GM20000 (cell line): Measurements from ENCODE around the gene UTP14A.

ENCODE experiments used
- DNase-seq: peaks from one replicate; pipeline ENCODE4 v3.0.0; 2012; ENCODE audit warnings: low spot score
- CTCF ChIP-seq: IDR thresholded peaks from 2 replicates; pipeline ENCODE4 v1.5.1; 2012; ENCODE audit warnings: mild to moderate bottlenecking, control low read depth; ENCODE audit errors: extremely low read depth, missing control alignments

UTP14A gene

GRCh38 chrX:129908636-129909035, 2.7 kb downstream of the UTP14A start:
- DNase-seq = no peak
- TF ChIP-seq CTCF = no peak

- peak; percentile 46 for DNase-seq
Measured at GRCh38 chrX:129925305-129926092, 19.5 kb downstream of the UTP14A start.

GRCh38 chrX:129930941-129931410, 25.0 kb downstream of the UTP14A start:
- DNase-seq = no peak
- TF ChIP-seq CTCF = no peak

More at GRCh38 chrX:129925305-129926092, 19.5 kb downstream of the UTP14A start:
- peak; percentile 37 for TF ChIP-seq CTCF

- peak; percentile 87 for DNase-seq
- no peak for TF ChIP-seq CTCF
Measured at GRCh38 chrX:129931411-129932015, 25.5 kb downstream of the UTP14A start.

- no peak for TF ChIP-seq CTCF
- DNase-seq = peak; percentile 94
Measured at GRCh38 chrX:129932016-129932820, 26.3 kb downstream of the UTP14A start.

- TF ChIP-seq CTCF = no peak
- no peak for DNase-seq
Measured at GRCh38 chrX:129932821-129933321, 26.9 kb downstream of the UTP14A start.

GRCh38 chrX:129933700-129934099, 27.7 kb downstream of the UTP14A start:
- TF ChIP-seq CTCF = no peak
- no peak for DNase-seq
